Measurements from ENCODE around the gene TNFSF15. TPM values are rescaled to one million over a fixed set of nuclear protein-coding genes. Genes with fewer than 3 reads are reported as not detected.

The TNFSF15 gene
- total RNA-seq, 4 donors from 2014 or later, result 0.06 to 0.83 (median 0.25) TPM

- Histone ChIP-seq H3K9me3 (no peaks in the 10 kb centered on the region), H3K4me3 (no peak overlapping the region), H3K4me1 (peaks cover 0 to 6% (median 5%) of the 10 kb centered on the region in 4 donors), H3K36me3 (no peaks in the 10 kb centered on the region), H3K27me3 (no peaks in the 10 kb centered on the region), H3K27ac (replicated peaks in 1 of 4) (no peak overlapping the region)
- DNase-seq (ENCODE audit: extremely low spot score), result peak; percentile 53
- TF ChIP-seq POLR2A (IDR thresholded peaks at IDR 0.05; ENCODE audit: low read depth) (no peak), CTCF (IDR thresholded peaks at IDR 0.05) (no peak), EP300 (IDR thresholded peaks at IDR 0.05) (no peak), POLR2AphosphoS5 (IDR thresholded peaks at IDR 0.05) (no peak)
- intact Hi-C loops (cut with DNase I), result no loop called here
- WGBS, result 78% methylated on average over 4 of the region's 4 CpGs
Measured at GRCh38 chr9:114811301-114811700, 5.5 kb upstream of the TNFSF15 start.

DNA sequence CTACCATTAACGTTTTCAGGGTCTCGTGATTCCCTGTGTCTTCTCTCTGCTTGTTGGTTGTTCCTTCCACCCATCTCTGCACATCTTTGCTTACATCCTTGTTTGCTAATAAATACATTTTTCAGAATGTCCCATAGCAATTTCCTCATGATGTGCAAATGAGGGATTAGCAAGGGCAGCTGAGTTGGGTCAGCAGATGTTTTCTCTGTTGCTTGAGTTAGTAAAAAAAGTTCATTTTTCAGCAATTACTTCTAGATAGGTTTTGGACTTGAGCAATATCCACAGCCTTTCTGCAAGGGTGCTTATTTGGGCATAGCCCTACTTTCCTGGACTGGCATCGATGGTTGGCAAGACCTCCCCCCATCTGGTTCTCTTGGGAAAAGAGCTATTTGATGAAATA is 4.8 kb upstream of the TNFSF15 start:
- Histone ChIP-seq H3K4me3 (no peak overlapping the region), H3K36me3 (no peaks in the 10 kb centered on the region), H3K27ac (replicated peaks in 1 of 4) (no peak overlapping the region), H3K9me3 (no peaks in the 10 kb centered on the region), H3K27me3 (no peaks in the 10 kb centered on the region), H3K4me1 (peaks cover 0 to 13% (median 12%) of the 10 kb centered on the region in 4 donors)
- no peak for TF ChIP-seq POLR2AphosphoS5 (IDR thresholded peaks at IDR 0.05)
- TF ChIP-seq EP300 (IDR thresholded peaks at IDR 0.05), result no peak
- TF ChIP-seq POLR2A (IDR thresholded peaks at IDR 0.05; ENCODE audit: low read depth), result no peak
- TF ChIP-seq CTCF (IDR thresholded peaks at IDR 0.05), result no peak
- DNase-seq (ENCODE audit: extremely low spot score), result peak; percentile 26
- 86% methylated on average over 3 of the region's 3 CpGs for WGBS
- intact Hi-C loops (cut with DNase I), result no loop called here

GRCh38 chr9:114806526-114806900 is 674 bp upstream of the TNFSF15 start:
- intact Hi-C loops (cut with DNase I), result no loop called here
- Histone ChIP-seq H3K9me3 (no peaks in the 10 kb centered on the region), H3K27ac (replicated peaks in 1 of 4) (no peak overlapping the region), H3K4me3 (no peak overlapping the region), H3K4me1 (peaks cover 0 to 20% (median 15%) of the 10 kb centered on the region in 4 donors), H3K36me3 (no peaks in the 10 kb centered on the region), H3K27me3 (no peaks in the 10 kb centered on the region)
- TF ChIP-seq CTCF (IDR thresholded peaks at IDR 0.05) (no peak), EP300 (IDR thresholded peaks at IDR 0.05) (no peak), POLR2A (IDR thresholded peaks at IDR 0.05; ENCODE audit: low read depth) (no peak)
- no peak for DNase-seq (ENCODE audit: extremely low spot score)
- WGBS, result 59% methylated on average over 2 of the region's 2 CpGs

GRCh38 chr9:114804505-114804904 is 1.3 kb downstream of the TNFSF15 start:
- no peak for DNase-seq (ENCODE audit: extremely low spot score)
- intact Hi-C loops (cut with DNase I), result no loop called here
- Histone ChIP-seq H3K27me3 (no peaks in the 10 kb centered on the region), H3K27ac (replicated peaks in 1 of 4) (no peak overlapping the region), H3K9me3 (no peaks in the 10 kb centered on the region), H3K4me1 (peaks cover 0 to 20% (median 15%) of the 10 kb centered on the region in 4 donors), H3K4me3 (no peak overlapping the region), H3K36me3 (no peaks in the 10 kb centered on the region)
- no peak for TF ChIP-seq EP300 (IDR thresholded peaks at IDR 0.05)
- no peak for TF ChIP-seq POLR2A (IDR thresholded peaks at IDR 0.05; ENCODE audit: low read depth)
- no peak for TF ChIP-seq CTCF (IDR thresholded peaks at IDR 0.05)
- no peak for TF ChIP-seq POLR2AphosphoS5 (IDR thresholded peaks at IDR 0.05)
- WGBS, result 78% methylated on average over 5 of the region's 5 CpGs
